Measurements from ENCODE around the gene NCBP2.
"Not testable (repeated sequence)": the region's sequence is repeated elsewhere in the genome, so short reads cannot be mapped to it uniquely, and the experiment has no call there.

NCBP2 gene

GRCh38 chr3:196967412-196968232, 25.3 kb upstream of the NCBP2 start:
- DNase-seq, result no peak

- peak; percentile 35 for DNase-seq
These were observed 24.4 kb upstream of the NCBP2 start for GRCh38 chr3:196966526-196967401.

DNA sequence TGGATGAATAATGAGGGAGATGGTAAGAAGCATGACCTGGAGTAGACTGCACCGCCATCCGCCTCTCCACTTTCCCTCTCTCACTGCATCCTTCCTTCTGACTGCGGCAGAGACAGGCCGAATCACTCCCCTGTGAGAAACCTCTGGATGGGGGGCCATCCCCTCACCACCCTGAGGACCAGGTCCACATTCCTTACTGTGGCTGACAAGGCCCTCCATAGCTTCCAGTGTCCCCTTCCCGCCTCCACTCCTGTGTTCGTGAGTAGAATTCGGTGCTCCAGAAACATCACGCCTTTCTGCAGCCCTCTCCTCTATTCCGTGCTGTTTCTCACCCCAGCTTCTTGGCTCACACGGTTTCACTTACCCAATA, 23.5 kb upstream of the NCBP2 start:
- DNase-seq, result no peak

DNA sequence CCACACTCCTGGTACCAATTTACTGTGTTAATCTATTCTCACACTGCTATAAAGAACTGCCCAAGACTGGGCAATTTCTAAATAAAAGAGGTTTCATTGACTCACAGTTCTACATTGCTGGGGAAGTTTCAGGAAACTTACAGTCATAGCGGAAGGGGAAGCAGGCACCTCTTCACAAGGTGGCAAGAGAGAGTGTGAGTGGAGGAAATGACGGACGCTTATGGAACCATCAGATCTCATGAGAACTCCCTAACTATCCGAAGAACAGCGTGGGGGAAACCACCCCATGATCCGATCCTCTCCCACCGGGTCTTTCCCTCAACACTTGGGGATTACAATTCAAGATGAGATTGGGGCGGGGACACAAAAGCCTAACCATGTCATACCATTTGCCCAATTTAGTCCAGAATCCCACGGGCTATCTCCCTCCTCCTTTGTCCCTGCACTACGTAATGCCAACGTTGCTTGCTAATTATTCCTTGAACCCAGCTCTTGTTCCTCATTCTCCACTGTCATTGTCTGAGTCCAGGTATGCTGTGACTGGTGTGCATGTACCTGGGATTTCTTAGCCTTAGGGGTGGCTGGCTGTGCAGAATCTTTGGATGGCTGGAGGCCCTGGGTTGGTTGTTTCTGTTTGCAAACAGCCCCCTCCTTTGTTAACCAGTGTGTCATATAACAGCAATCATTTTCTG, 22.9 kb upstream of the NCBP2 start:
- DNase-seq, result no peak

GRCh38 chr3:196963631-196963953, 21.3 kb upstream of the NCBP2 start:
- DNase-seq, result no peak

GRCh38 chr3:196962930-196963630, 20.8 kb upstream of the NCBP2 start:
- no peak for DNase-seq

- no peak for DNase-seq
These were observed 20.0 kb upstream of the NCBP2 start for GRCh38 chr3:196962108-196962929.

DNA sequence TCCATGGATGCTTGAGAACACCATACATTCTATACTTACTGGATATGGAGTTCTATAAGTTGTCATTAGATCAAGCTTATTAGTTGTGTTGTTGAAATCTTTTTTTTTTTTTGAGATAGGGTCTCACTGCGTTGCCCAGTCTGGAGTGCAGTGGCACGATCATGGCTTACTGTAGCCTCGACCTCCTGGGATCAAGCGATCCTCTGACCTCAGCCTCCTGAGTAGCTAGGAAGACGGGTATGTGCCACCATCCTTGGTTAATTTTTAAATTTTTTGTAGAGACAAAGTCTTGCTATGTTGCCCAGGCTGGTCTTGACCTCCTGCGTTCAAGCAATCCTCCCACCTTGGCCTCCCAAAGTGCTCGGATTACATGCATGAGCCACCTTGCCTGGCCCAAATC, 12.5 kb upstream of the NCBP2 start:
- no peak for DNase-seq

GRCh38 chr3:196951371-196951770, 9.0 kb upstream of the NCBP2 start:
- no peak for DNase-seq

- DNase-seq, result no peak
These were observed 7.4 kb upstream of the NCBP2 start for GRCh38 chr3:196949750-196950149.

DNA sequence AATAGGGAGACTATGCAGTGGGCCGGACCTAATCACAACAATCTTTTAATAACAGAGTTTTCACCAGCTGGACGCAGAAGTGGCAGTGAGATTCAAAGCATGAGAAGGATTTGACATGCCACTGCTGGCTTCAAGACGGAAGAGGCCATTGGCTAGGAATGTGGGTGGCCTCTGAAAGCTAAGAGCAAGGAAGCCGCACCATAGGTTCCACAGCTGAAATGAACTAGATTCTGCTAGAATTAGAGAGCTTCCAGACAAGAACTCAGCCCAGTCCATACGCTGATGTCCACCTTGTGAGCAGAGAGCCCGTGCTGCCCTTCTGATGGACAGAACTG, 6.9 kb upstream of the NCBP2 start:
- DNase-seq, result no peak

DNA sequence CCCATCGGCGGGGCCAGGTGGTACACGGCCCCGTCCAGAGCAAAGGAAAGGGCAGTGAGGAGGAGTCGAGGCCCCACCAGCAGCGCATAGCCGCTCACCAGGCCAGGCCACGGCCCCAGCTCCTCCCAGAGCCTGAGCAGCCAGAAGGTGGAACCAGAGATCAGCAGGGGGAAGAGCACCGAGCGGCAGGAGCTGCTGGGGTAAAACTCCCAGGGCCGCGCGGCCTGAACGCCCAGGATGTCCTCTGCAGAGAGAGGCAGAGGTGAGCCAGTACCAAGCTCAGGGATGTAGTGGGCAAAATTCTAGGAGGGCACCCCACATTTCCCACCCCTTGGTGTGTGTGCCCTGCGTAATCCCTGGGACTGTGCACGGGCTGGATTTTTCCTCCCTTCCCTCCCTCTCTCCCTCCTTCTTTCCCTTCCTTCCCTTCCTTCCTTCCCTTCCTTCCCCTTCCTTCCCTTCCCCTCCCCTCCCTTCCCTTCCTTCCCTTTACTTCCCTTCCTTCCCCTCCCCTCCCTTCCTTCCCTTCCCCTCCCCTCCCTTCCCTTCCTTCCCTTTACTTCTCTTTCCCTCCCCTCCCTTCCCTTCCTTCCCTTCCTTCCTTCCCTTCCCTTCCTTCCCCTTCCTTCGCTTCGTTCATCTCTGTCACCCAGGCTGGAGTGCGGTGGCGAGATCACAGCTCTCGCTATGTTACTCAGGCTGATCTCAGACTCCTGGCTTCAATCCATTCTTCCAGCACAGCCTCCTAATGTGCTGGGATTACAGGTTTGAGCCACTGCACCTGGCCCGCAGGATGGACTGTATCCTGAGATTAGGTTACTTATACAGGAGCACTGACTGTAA, 6.3 kb upstream of the NCBP2 start:
- DNase-seq, result no peak

DNA sequence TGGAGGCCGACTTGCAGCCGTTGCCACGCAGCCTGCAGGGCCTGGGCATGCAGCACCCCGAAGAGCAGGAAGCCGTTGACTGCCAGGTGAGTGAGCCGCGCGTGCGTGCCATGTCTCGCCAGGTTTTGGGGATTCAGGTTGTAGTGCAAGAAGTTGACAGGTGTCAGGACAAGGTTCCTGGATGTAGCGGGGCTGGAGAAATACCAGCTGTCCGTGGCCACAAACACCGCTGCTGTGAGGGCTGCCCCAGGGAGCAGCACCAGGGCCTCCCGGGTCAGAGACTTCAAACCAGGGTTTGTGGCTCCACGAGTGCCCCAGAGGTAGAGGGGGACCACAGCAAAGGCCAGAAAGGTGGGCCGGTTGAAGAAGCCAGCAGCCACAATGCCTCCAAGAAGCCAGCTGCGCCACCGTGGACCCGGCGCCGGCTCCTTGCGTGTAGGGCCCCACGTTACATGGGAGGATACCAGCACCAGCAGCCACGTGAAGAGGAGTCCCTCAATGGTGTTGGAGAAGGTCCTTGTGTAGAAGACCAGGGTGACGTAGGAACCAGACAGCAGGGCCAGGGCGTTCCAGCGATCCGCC, 5.6 kb upstream of the NCBP2 start:
- no peak for DNase-seq

- DNase-seq, result no peak
These were observed 5.0 kb upstream of the NCBP2 start for GRCh38 chr3:196947136-196947859.

- not testable (repeated sequence) for DNase-seq
These were observed 1.9 kb upstream of the NCBP2 start for GRCh38 chr3:196944037-196944790.

GRCh38 chr3:196942915-196943277, 568 bp upstream of the NCBP2 start:
- DNase-seq, result peak; percentile 10

- DNase-seq, result peak; percentile 28
These were observed 551 bp downstream of the NCBP2 start for GRCh38 chr3:196941729-196942225.

- no peak for DNase-seq
These were observed 3.8 kb downstream of the NCBP2 start for GRCh38 chr3:196938576-196938975.

- DNase-seq, result no peak
These were observed 4.2 kb downstream of the NCBP2 start for GRCh38 chr3:196938124-196938523.
